ENCODE results near the gene DHCR24.

Gene DHCR24

GRCh38 chr1:54842963-54843362 is 44.0 kb downstream of the DHCR24 start:
- DNase-seq: no peak

DNA sequence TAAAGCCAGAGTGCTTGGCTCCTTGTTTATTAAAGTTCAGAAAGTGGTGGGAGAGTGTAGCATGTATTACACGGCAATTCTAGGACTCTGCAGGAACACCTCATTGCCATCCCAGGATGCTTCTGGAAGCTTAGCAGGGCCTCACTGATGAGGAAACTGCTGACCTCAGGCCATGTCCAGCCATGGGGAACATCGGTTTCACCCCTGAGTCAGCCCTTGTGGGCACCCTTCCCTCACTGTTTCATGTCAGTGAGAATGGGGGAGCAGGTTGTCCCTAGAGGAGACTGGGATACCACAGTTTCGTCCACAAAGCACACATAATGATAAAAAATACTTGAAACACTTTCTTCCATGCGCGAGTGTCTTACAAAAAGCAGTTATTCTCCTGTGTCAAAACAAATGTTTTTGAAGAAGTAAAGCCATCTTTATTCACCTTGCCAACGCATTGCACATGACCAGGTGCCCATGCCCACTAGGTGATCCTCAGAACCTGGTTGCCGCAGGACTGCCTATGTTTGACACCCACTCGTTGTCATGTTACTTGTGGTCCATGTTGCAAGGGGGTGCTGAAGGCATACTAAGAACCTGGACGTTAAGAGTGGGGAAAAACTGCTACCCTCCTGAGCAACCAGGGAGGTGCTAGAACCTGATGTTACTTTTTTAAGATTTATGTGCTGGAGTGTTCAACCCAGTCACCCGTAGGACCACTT is 44.6 kb downstream of the DHCR24 start:
- no peak for DNase-seq

DNA sequence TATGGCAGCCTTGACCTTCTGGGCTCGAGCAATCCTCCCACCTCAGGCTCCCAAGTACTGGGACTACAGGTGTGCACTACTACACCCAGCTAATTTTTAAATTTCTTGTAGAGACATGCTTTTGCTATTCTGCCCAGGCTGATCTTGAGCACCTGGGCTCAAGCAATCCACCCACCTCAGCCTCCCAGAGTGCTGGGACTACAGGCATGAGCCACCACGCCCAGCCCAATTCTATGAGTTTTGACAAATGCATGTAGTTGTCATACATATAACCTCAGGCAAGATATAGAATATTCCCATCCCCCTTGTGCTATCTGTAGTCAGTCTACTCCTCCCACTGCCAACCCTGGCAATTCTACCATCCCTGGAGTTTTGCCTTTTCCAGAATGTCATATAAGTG is 47.2 kb downstream of the DHCR24 start:
- no peak for DNase-seq

DNA sequence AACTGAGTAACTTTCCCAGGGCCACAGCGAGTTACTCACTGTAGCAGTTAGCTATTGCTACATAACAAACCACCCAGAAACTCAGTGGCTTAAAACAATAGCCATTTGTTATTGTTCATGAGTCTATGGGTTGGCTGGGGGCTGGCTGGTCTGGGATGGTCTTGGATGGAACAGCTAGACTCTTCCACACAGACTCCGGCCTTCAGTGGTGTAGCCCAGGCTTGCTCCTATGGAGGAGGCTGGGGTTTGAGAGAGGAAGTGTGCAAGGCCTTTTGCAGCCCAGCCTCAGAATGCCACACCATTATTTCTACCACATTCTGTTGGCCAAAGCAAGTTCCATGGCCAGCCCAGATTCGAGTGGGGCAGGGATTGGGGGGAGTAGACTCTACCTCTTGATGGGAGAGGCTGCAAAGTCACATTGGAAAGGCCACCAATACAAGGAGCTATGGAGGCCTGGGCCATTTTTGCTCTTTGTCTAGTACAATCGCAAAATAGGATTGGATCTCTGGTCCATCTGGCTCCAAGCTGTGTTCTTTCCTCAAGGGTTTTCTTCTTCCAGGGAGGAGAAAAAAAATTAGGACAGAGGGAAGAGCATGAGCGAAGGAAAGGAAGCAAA is 48.3 kb downstream of the DHCR24 start:
- no peak for DNase-seq

DNA sequence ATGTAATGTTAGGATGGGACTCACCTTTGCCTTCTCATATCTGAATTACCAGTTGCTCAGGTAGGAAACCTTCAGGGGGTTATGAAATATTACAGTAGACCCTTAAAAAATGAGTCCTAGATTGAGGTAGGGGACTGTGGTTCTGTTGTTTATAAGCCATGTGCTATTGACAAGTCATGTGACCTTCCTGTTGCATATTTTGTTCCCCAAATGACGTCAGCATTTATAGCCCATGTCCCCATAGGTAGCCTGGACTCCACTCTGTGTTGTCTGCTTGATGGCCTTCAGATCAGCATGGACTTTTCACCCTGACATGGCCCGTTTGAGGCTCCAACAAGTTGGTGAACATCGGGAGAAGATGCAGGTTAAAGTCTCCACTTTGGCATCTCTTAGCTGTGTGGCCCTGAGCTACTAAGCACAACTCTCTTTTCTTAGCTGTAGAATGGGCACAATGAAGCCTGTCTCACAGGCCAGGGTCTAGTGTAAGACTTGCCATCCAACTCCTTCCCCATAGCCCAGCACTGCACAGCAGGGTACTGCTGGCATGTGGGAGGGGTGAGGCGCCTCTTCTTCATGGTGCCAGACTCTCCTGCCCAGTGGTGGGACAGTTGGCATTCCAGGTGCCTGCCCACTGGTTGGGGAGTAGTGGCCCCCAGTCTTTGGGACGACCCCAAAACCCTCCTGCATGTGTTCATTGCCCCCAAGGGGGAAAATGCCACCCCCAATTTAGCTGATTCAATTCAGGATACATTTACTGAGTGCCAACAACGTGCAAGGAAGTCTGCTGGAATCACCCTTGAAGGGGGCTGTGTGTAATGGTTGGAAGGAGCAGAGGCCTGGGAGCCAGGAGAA is 49.8 kb downstream of the DHCR24 start:
- DNase-seq: no peak

DNA sequence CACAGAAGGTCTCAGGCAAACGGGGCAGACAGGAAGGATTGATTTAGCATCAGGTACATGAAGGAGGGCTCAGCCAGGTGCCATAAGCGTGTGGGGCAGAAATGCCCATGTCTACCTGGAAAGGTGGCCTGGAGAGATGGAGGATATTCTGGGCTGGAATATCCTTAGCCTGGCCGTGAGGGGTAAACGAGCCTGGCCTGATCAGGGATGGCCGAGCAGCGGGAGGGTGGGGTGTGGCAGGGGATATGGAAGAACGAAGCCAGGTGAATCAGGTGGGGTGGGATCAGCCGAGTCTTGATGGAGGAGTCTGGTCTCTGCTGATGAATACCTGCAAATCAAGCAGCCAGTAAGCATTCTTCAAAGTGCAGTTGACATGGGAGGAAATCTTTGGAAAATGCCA is 50.4 kb downstream of the DHCR24 start:
- DNase-seq: no peak

- DNase-seq: no peak
Measured at GRCh38 chr1:54835970-54836369, 51.0 kb downstream of the DHCR24 start.

- DNase-seq: no peak
Measured at GRCh38 chr1:54835131-54835898, 51.7 kb downstream of the DHCR24 start.

GRCh38 chr1:54834007-54834541 is 52.9 kb downstream of the DHCR24 start:
- DNase-seq: no peak

DNA sequence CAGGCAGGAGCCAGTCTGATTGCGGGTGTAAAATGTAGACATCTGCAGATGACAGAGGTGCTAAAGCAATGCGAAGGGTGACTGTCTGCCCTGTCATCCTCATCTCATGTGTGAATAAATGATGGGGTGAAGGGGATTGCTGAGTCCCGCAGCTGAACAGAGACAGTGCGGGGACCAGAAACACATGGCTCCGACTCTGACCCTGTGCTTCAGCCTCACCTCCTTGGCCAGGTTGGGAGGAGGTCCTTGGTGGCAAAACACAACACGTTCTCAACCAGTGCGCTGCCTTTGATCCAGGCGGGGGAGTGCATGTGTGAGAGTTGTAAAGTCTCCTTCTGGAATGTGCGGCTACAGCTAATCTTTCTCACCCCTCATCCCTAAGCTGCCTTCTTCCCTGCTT is 53.9 kb downstream of the DHCR24 start:
- DNase-seq: no peak

- DNase-seq: no peak
Measured at GRCh38 chr1:54826226-54826816, 60.7 kb downstream of the DHCR24 start.

GRCh38 chr1:54825696-54826095 is 61.3 kb downstream of the DHCR24 start:
- DNase-seq: no peak

GRCh38 chr1:54823670-54824069 is 63.3 kb downstream of the DHCR24 start:
- DNase-seq: no peak

DNA sequence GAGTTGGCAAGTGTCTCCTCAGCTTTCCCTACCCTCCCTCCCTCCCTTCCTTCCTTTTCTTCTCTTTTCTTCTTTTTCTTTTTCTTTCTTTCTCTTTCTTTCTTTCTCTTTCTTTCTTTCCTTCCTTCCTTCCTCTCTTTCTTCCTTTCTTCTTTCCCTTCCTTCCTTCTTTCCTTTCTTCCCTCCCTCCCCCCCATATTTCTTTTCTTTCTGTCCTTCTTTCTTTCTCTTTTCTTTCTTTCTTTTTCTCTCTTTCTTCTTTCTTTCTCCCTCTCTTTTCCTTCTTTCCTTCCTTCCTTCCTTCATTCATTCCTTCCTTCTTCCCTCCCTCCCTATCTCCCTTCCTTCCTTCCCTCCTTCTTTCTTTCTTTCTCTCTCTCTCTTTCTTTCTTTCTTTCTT is 67.3 kb downstream of the DHCR24 start:
- DNase-seq: no peak

DNA sequence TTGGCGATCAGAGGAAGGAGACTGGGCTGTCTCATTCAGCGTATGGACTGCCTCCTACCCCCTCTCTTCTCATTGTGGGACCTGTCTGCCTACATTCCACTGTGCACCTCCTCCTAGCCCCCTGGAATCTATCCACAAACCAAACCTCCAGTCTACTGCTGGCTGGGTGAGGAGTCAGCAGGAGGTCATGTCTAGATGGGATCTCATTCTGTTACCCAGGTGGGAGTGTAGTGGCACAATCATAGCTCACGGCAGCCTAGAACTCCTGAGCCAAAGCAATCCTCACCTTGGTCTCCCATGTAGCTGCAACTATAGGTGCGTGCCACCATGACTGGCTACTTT is 67.8 kb downstream of the DHCR24 start:
- DNase-seq: no peak

- no peak for DNase-seq
Measured at GRCh38 chr1:54818461-54819194, 68.4 kb downstream of the DHCR24 start.

DNA sequence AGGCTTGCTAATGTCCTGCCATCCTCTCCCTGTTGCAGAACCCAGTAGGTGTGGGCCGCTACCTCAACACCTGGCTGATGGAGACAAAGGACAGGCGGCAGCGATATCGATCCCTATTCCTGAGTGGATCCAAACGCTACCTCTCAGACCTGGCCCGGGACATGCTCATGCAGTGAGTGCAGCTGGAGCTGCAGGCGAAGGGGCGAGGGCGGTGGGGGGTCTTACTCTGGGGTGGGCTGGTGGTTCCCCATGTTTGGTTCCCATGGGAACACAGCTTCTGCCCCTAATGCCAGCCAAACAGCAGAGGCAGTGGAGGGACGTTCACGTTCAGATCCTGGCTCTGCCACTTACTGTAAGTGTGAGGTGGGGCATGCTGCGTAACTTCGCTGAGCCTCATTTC is 70.0 kb downstream of the DHCR24 start:
- DNase-seq: no peak

DNA sequence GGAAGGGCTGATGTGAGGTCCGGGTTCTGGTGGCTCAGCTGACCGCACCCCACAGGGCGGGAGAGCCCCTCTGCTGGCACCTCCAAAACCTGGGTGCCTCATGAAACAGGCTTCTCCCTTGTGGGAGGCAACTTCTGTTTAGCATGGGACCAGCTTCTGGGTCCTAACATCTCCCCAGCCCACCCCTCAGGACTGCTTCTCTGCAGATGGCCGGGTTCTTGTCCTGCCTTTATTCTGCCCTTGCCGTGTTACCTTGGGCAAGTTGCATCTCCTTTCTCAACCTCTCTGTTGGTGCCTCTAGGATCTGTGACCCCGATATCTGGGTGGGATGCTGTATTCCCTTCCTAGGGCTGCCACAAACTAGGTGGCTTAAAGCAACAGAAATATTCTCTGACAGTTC is 70.9 kb downstream of the DHCR24 start:
- DNase-seq: no peak

GRCh38 chr1:54815086-54815876 is 71.7 kb downstream of the DHCR24 start:
- no peak for DNase-seq

- no peak for DNase-seq
Measured at GRCh38 chr1:54814571-54814970, 72.4 kb downstream of the DHCR24 start.

- no peak for DNase-seq
Measured at GRCh38 chr1:54814126-54814498, 72.9 kb downstream of the DHCR24 start.

Measured in stimulated activated CD4-positive, alpha-beta T cell treated with anti-CD3 and anti-CD28 coated beads, Interleukin-4, amount 100 ng/mL, for 1 hour (primary cell).